ENCODE data around the gene THOP1. TPM values are rescaled to one million over a fixed set of nuclear protein-coding genes. Genes with fewer than 3 reads are reported as not detected.

Gene THOP1
- total RNA-seq, 1 donor from 2014 or later = 29.1 TPM

- DNase-seq (ENCODE audit: low spot score) (no peak), ATAC-seq (no peak)
- intact Hi-C loops (cut with DNase I) = no loop called here
Observed at GRCh38 chr19:2798158-2798685, 12.9 kb downstream of the THOP1 start.

- DNase-seq (ENCODE audit: low spot score) = no peak
- no peak for ATAC-seq
- intact Hi-C loops (cut with DNase I) = no loop called here
Observed at GRCh38 chr19:2798733-2799132, 13.4 kb downstream of the THOP1 start.

DNA sequence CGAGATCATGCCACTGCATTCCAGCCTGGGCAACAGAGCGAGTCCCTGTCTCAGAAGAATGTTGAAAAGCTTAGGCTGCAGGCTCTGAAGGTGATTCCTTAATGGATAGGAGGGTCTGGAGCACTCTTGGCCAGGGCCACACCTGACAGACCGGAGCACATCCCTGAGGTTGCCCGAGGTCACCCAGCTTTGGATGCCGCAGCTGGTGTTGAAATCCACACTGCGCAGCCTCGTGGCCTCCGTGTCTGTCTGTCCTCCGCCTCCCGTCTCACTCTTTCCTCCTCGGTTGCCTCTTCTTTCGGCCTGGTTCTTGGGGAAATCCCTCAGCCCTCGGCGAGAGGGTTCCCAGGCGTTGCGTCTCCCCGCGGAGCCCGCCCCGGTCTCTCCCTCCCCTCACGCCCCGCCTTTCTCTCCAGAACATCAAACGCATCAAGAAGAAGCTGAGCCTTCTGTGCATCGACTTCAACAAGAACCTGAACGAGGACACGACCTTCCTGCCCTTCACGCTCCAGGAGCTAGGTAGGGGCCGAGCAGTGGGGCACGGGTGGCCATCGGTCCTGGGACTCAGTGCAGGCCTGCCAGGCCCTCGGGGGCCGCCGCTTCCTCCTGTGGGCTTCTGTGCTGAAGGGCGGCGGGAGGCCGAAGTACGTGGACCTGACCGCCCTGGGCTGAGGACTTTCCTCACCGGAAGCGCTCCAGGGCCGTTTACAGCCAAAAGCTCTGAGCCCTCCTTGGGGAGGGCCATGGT, 14.1 kb downstream of the THOP1 start:
- ATAC-seq = no peak
- intact Hi-C loops (cut with DNase I) = no loop called here
- no peak for DNase-seq (ENCODE audit: low spot score)

DNA sequence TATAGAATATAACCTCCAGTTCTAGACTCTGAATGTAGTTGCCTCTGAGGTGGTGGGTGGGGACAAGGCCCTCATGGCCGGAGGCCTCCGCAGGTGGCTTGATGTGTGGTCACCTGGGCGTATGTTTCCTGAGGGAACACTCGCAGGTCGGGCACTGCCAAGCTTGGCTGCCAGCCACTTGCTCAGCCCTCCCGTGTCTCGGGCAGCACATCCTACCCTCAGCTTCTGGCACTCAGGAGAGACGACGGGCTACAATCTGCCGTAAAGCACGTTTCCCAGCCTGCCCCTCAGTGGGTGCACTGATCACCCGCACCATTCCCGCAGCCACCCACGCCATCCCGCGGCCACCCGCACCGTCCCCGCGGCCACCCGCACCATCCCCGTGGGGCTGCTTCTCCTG, 15.2 kb downstream of the THOP1 start:
- ATAC-seq (no peak), DNase-seq (ENCODE audit: low spot score) (no peak)
- intact Hi-C loops (cut with DNase I) = no loop called here

GRCh38 chr19:2802826-2803225, 17.5 kb downstream of the THOP1 start:
- DNase-seq (ENCODE audit: low spot score) = no peak
- no peak for ATAC-seq
- intact Hi-C loops (cut with DNase I) = no loop called here

GRCh38 chr19:2803486-2804155, 18.3 kb downstream of the THOP1 start:
- ATAC-seq (no peak), DNase-seq (ENCODE audit: low spot score) (no peak)
- intact Hi-C loops (cut with DNase I) = no loop called here

GRCh38 chr19:2804156-2805004, 19.1 kb downstream of the THOP1 start:
- ATAC-seq = no peak
- intact Hi-C loops (cut with DNase I) = no loop called here
- DNase-seq (ENCODE audit: low spot score) = no peak

DNA sequence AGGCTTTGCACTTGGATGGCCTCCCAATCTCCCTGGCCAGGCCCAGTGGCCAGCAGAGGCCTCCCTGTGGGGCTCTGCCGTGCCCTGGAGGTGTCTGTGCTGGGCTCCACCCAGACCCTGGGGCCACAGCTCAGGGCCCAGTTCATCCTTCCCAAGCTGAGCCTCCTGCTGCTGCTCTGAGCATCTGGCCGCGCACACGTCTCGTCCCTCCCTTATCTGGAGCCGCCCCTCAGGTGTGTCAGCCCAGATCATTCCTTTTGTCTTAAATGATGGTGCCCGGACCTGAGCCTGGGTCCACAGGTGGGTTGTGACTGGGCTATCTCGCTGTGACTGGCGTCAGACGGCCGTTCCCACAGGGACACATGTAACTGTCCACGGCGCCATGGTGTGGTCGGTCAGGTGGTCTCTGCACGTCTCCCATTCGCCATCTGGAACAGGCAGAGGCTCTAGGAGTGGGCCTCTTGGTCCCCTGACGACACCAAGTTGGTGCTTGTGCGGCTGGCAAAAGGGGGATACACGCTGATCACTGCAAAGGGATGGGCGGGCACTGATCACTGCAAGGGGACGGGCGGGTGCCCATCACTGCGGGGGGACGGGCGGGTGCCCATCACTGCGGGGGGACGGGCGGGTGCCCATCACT, 20.1 kb downstream of the THOP1 start:
- ATAC-seq (no peak), DNase-seq (ENCODE audit: low spot score) (no peak)
- intact Hi-C loops (cut with DNase I) = no loop called here

GRCh38 chr19:2805991-2806649, 20.8 kb downstream of the THOP1 start:
- no peak for DNase-seq (ENCODE audit: low spot score)
- intact Hi-C loops (cut with DNase I) = no loop called here
- no peak for ATAC-seq

DNA sequence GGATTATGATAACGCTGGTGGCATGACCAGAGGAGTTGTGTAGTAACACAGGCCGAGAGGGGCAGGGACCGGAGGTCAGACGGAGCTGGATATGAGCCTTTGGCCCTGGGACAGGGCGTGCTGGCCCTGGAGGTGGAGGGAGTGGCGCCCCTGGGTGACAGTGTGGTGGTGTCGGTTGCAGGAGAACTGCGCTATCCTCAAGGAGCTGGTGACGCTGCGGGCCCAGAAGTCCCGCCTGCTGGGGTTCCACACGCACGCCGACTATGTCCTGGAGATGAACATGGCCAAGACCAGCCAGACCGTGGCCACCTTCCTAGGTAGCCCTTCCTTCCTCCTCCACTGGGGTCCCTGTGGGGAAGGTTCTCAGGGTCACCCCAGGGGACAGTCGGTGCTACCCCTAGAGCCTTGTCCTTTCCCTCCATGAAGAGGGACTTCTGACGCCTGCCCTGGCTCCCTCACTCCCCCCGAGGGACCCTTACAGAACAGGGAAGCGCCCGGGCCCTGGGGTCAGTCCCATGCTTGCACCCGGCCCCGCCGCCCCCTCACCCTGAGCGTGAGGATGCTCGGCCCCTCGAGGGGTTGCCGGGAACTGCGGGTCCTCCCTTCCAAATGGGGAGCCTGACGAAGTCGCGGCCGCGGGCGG, 21.6 kb downstream of the THOP1 start:
- DNase-seq (ENCODE audit: low spot score) (no peak), ATAC-seq (no peak)
- intact Hi-C loops (cut with DNase I) = no loop called here

- ATAC-seq = no peak
- intact Hi-C loops (cut with DNase I) = no loop called here
Observed at GRCh38 chr19:2807379-2808128, 22.3 kb downstream of the THOP1 start.

DNA sequence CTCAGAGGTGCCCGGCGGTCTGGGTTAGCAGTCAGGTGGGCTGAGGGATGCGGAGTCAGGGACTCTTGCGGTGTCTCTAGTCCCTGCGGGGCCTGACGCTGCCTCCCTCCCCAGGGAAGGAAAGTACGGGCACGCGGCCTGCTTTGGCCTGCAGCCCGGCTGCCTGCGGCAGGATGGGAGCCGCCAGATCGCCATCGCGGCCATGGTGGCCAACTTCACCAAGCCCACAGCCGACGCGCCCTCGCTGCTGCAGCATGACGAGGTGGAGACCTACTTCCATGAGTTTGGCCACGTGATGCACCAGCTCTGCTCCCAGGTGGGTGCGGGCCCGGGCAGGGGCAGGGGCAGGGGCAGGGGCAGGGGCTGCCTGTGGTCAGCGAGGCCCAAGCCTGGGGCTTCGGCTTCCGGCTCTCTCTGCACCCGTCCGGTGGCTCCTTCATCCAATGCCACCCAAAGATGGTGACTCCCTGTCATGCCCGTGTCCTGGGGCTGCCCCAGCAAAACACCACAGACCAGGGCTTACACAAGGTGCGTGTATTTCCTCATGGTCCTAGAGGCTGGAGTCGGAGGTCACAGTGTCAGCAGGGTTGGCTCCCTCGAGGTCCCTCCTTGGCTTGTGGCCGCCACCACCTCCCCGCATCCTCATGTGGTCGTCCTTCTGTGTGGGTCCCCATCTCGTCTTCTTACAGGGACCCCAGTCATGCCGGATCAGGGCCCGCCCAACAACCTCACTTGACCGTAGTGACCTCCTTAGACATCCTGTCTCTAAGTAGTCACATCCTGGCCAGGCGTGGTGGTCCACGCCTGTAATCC, 23.0 kb downstream of the THOP1 start:
- intact Hi-C loops (cut with DNase I) = no loop called here
- ATAC-seq = no peak

More at GRCh38 chr19:2807379-2808128, 22.3 kb downstream of the THOP1 start:
- no peak for DNase-seq (ENCODE audit: low spot score)

GRCh38 chr19:2809387-2810140, 24.3 kb downstream of the THOP1 start:
- intact Hi-C loops (cut with DNase I) = no loop called here
- ATAC-seq = no peak
- DNase-seq (ENCODE audit: low spot score) = no peak

More for the DNA sequence above, 23.0 kb downstream of the THOP1 start:
- DNase-seq (ENCODE audit: low spot score) = no peak

GRCh38 chr19:2810141-2811091, 25.1 kb downstream of the THOP1 start:
- no peak for ATAC-seq
- intact Hi-C loops (cut with DNase I) = no loop called here
- no peak for DNase-seq (ENCODE audit: low spot score)

- DNase-seq (ENCODE audit: low spot score) (no peak), ATAC-seq (no peak)
- intact Hi-C loops (cut with DNase I) = no loop called here
Observed at GRCh38 chr19:2811221-2811722, 26.0 kb downstream of the THOP1 start.
